Activated naive CD4-positive, alpha-beta T cell treated with anti-CD3 and anti-CD28 coated beads, Interleukin-2, amount 10 ng/mL, durations not matched to agents 7 days and 5 days (primary cell): ENCODE measurements around the gene SPAG17.

Experiments
- CTCF ChIA-PET: fragments of 350-600 bp; sonication (Branson Sonifier 250); formaldehyde crosslinking; loops from one replicate; lab custom pipeline; 2021; ENCODE audit warnings: antibody characterized with exemption; lab: Charles Lee
- DNase-seq: peaks from one replicate; pipeline ENCODE4 v3.0.0-alpha.2; 2020
- H3K27ac Mint-ChIP-seq: one replicate; pipeline ENCODE4 v1.8.0; 2021; ENCODE audit warnings: mild to moderate bottlenecking, moderate library complexity, mixed read lengths
- H3K27me3 Mint-ChIP-seq: one replicate; pipeline ENCODE4 v1.8.0; 2021; ENCODE audit warnings: mild to moderate bottlenecking, mixed read lengths
- H3K36me3 Mint-ChIP-seq: one replicate; pipeline ENCODE4 v1.8.0; 2021; ENCODE audit warnings: mixed read lengths
- H3K4me1 Mint-ChIP-seq: one replicate; pipeline ENCODE4 v1.8.0; 2021; ENCODE audit warnings: mixed read lengths
- H3K4me3 Mint-ChIP-seq: one replicate; pipeline ENCODE4 v1.8.0; 2021; ENCODE audit warnings: mild to moderate bottlenecking, moderate library complexity, mixed read lengths
- H3K9me3 Mint-ChIP-seq: one replicate; pipeline ENCODE4 v1.8.0; 2021; ENCODE audit warnings: mixed read lengths

SPAG17 gene

DNA sequence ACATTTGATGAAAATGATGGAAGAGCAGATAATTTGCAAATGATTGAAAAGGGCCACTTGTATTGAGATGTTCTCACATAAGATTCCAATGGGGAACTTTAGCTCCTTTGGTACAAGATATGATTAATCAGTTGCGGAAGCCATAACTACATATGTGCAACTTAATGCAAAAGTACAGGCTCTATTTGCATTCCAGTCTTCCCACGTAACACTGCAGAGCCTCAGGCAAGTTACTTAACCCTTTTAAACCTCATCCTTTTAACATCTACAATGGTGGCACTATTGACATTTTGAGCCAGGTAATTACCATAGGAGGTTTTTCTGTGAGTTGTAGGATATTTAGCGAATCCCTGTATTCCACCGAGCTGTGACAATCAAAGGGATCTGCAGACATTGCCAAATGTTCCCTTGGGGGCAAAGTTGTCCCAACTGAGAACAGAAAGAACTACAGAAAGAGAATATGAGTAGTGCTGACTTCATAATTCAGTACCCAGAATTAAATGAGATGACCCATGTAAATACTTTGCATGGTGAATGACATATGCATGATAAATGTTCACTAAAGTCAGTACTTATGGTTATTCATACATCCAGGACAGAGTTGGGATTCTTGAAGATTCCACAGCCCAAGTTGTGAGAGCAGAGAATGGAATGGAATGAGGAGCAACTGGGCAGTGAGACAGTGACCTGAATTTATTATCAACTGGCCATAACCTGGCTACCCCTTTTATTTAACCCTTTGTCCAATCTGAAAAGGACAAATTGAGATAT, 62.6 kb downstream of the SPAG17 start:
- CTCF ChIA-PET, result no interaction called here
- Mint-ChIP-seq H3K9me3 (no peaks in the 10 kb centered on the region), H3K27me3 (no peaks in the 10 kb centered on the region), H3K4me3 (no peak overlapping the region), H3K36me3 (no peaks in the 10 kb centered on the region), H3K4me1 (no peaks in the 10 kb centered on the region), H3K27ac (no peak overlapping the region)
- DNase-seq, result no peak

DNA sequence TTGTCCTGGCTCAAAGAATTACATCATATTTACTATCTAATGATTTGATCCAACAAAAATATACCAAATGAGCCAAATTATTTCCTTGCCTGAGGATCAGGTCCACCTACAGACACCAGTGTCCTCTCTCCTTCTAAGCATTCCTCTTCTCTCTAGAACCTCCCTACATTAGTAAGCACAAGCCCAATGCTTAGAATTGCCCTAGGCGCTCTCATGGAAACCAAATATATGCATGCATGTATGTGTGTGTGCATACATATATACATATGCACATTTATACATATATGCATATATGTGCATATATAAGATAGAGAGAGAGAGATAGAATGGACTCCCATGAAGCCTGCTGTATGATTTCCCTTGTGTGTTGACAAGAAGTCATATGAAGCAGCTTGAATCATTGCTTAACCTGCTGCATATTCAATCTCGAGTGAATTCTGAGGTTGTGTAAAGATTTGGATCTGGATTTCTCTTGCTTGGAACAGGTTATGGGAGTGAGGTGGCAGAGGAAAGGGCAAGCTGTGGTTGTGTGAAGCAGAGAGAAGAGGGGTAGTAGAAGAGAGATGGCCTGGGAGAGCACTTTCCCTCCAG, 66.1 kb downstream of the SPAG17 start:
- CTCF ChIA-PET, result no interaction called here
- no peaks in the 10 kb centered on the region for H3K27me3 Mint-ChIP-seq
- no peak overlapping the region for H3K27ac Mint-ChIP-seq
- H3K4me1 Mint-ChIP-seq, result no peaks in the 10 kb centered on the region
- H3K9me3 Mint-ChIP-seq, result no peaks in the 10 kb centered on the region
- no peak for DNase-seq
- no peak overlapping the region for H3K4me3 Mint-ChIP-seq
- no peaks in the 10 kb centered on the region for H3K36me3 Mint-ChIP-seq

GRCh38 chr1:118118469-118118868, 66.6 kb downstream of the SPAG17 start:
- Mint-ChIP-seq H3K27me3 (no peaks in the 10 kb centered on the region), H3K27ac (no peak overlapping the region), H3K4me3 (no peak overlapping the region), H3K9me3 (no peaks in the 10 kb centered on the region), H3K36me3 (no peaks in the 10 kb centered on the region), H3K4me1 (no peaks in the 10 kb centered on the region)
- CTCF ChIA-PET, result no interaction called here
- no peak for DNase-seq

GRCh38 chr1:118117521-118117920, 67.5 kb downstream of the SPAG17 start:
- no peak for DNase-seq
- H3K27me3 Mint-ChIP-seq, result no peaks in the 10 kb centered on the region
- H3K4me3 Mint-ChIP-seq, result no peak overlapping the region
- no peak overlapping the region for H3K27ac Mint-ChIP-seq
- no peaks in the 10 kb centered on the region for H3K36me3 Mint-ChIP-seq
- H3K4me1 Mint-ChIP-seq, result no peaks in the 10 kb centered on the region
- CTCF ChIA-PET, result no interaction called here
- H3K9me3 Mint-ChIP-seq, result no peaks in the 10 kb centered on the region

GRCh38 chr1:118116909-118117308, 68.1 kb downstream of the SPAG17 start:
- H3K27ac Mint-ChIP-seq, result no peak overlapping the region
- no peak overlapping the region for H3K4me3 Mint-ChIP-seq
- no peaks in the 10 kb centered on the region for H3K27me3 Mint-ChIP-seq
- no peak for DNase-seq
- no peaks in the 10 kb centered on the region for H3K9me3 Mint-ChIP-seq
- CTCF ChIA-PET, result no interaction called here
- H3K36me3 Mint-ChIP-seq, result no peaks in the 10 kb centered on the region
- no peaks in the 10 kb centered on the region for H3K4me1 Mint-ChIP-seq

DNA sequence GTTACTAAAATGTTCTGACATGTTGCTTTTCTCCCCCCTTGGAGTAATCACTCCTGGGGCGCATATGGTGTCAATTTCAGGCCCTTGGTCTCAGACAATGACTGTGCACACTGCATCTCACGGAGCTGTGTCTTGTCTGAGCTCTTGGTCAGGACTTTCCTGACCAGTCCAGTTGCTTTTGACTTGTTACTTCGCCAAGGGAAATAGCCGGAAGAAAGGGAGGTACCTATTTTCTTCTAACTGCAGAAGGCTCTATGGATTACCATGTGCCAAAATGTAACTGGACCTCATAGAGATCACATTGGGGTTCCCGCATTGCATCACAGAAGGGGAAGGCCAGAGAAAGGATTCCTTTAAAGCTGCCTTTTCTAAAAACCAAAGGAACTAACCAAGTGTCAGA, 68.6 kb downstream of the SPAG17 start:
- DNase-seq, result no peak
- H3K9me3 Mint-ChIP-seq, result no peaks in the 10 kb centered on the region
- CTCF ChIA-PET, result no interaction called here
- H3K36me3 Mint-ChIP-seq, result no peaks in the 10 kb centered on the region
- H3K27me3 Mint-ChIP-seq, result no peaks in the 10 kb centered on the region
- no peak overlapping the region for H3K27ac Mint-ChIP-seq
- H3K4me3 Mint-ChIP-seq, result no peak overlapping the region
- no peaks in the 10 kb centered on the region for H3K4me1 Mint-ChIP-seq

DNA sequence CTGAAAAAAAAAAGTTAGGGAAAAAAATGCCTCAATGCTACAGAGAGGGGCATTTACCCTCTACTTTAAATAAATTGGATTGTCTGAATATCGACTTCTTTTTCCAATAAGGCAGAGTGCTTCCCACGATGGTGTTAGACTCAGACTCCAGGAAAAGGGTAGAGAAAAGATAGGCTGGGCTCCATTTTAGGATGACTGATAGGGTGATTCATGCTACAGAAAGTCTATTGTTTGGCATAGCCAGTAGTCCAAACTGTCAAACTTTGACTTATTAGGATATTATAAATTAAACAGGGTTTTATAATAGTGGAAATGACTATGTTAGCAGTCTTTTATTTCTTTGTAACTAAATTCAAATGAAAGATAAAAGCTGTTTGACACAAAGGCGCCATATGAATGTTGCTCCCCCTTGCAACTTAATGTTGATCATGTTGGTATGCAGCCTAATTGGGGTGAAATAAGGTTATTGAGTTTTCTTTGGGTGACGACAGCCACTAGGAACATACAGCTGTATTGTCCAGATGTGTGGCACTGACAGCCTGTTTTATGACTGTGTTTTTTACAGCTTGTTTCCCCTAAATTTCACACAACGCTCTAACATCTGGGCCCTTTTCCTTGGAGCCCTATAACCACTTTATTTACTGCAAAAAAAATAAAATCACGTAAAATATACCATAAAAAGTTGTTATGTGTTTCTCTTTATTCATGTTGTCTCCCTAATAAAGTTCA, 69.3 kb downstream of the SPAG17 start:
- Mint-ChIP-seq H3K9me3 (no peaks in the 10 kb centered on the region), H3K4me1 (no peaks in the 10 kb centered on the region), H3K36me3 (no peaks in the 10 kb centered on the region), H3K27me3 (no peaks in the 10 kb centered on the region), H3K4me3 (no peak overlapping the region), H3K27ac (no peak overlapping the region)
- DNase-seq, result no peak
- CTCF ChIA-PET, result no interaction called here

- H3K4me3 Mint-ChIP-seq, result no peak overlapping the region
- no peak for DNase-seq
- H3K36me3 Mint-ChIP-seq, result no peaks in the 10 kb centered on the region
- CTCF ChIA-PET, result no interaction called here
- H3K27me3 Mint-ChIP-seq, result no peaks in the 10 kb centered on the region
- no peaks in the 10 kb centered on the region for H3K4me1 Mint-ChIP-seq
- no peaks in the 10 kb centered on the region for H3K9me3 Mint-ChIP-seq
- H3K27ac Mint-ChIP-seq, result no peak overlapping the region
Observed at GRCh38 chr1:118113261-118113660, 71.8 kb downstream of the SPAG17 start.

- no peak overlapping the region for H3K4me3 Mint-ChIP-seq
- no peaks in the 10 kb centered on the region for H3K9me3 Mint-ChIP-seq
- DNase-seq, result no peak
- CTCF ChIA-PET, result no interaction called here
- H3K27me3 Mint-ChIP-seq, result no peaks in the 10 kb centered on the region
- no peaks in the 10 kb centered on the region for H3K4me1 Mint-ChIP-seq
- H3K27ac Mint-ChIP-seq, result no peak overlapping the region
- H3K36me3 Mint-ChIP-seq, result no peaks in the 10 kb centered on the region
Observed at GRCh38 chr1:118110580-118110979, 74.4 kb downstream of the SPAG17 start.

DNA sequence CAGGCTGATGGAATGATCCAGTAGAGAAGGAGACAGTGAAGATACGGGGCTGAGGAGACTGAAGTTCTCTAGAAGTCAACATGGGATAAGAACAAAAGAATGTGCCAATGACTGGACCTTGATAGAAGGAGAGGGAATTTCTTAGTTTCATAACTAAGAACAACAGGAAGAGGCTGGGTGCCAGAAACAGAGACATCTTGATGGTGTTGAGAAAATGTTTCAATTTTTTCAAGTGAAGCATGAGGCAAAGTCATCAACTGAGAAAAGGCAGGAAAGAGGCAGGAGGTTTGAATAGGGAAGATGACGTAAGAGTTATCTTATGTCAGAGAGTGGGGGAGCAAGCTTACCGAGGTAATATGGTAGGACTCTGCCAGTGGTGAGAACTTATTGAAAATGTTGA, 80.1 kb downstream of the SPAG17 start:
- H3K27ac Mint-ChIP-seq, result no peak overlapping the region
- H3K4me1 Mint-ChIP-seq, result no peaks in the 10 kb centered on the region
- no peaks in the 10 kb centered on the region for H3K27me3 Mint-ChIP-seq
- no peaks in the 10 kb centered on the region for H3K9me3 Mint-ChIP-seq
- no peaks in the 10 kb centered on the region for H3K36me3 Mint-ChIP-seq
- no peak overlapping the region for H3K4me3 Mint-ChIP-seq
- no peak for DNase-seq
- CTCF ChIA-PET, result no interaction called here

DNA sequence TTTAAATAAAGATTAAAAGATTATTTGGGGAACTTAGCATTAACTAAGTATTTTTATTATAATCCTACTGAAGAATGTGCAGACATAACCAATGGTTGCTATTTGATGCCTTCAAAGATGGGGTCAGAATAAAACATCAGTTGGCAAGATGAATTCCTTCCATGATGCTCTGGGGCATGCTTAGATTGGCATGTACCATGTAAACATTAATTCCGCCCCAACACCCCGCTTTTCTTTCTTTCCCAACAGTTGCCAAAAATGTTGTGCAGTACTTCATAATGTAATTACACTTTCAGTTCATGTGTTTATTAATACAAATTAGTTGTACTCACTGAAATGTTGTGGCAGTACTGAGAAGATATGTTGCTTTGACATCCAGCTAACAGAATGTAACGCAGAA, 82.6 kb downstream of the SPAG17 start:
- Mint-ChIP-seq H3K36me3 (no peaks in the 10 kb centered on the region), H3K9me3 (no peaks in the 10 kb centered on the region), H3K4me3 (no peak overlapping the region), H3K27me3 (no peaks in the 10 kb centered on the region), H3K4me1 (no peaks in the 10 kb centered on the region), H3K27ac (no peak overlapping the region)
- DNase-seq, result no peak
- CTCF ChIA-PET, result no interaction called here

- DNase-seq, result no peak
Observed at GRCh38 chr1:118101999-118102398, 83.0 kb downstream of the SPAG17 start.

GRCh38 chr1:118101515-118101844, 83.5 kb downstream of the SPAG17 start:
- Mint-ChIP-seq H3K4me1 (no peaks in the 10 kb centered on the region), H3K36me3 (no peaks in the 10 kb centered on the region), H3K9me3 (no peaks in the 10 kb centered on the region), H3K27ac (no peak overlapping the region), H3K4me3 (no peak overlapping the region), H3K27me3 (no peaks in the 10 kb centered on the region)
- CTCF ChIA-PET, result no interaction called here
- DNase-seq, result no peak

More at GRCh38 chr1:118101999-118102398, 83.0 kb downstream of the SPAG17 start:
- Mint-ChIP-seq H3K36me3 (no peaks in the 10 kb centered on the region), H3K27me3 (no peaks in the 10 kb centered on the region), H3K4me3 (no peak overlapping the region), H3K4me1 (no peaks in the 10 kb centered on the region), H3K27ac (no peak overlapping the region), H3K9me3 (no peaks in the 10 kb centered on the region)
- CTCF ChIA-PET, result no interaction called here

GRCh38 chr1:118100686-118101514, 84.1 kb downstream of the SPAG17 start:
- CTCF ChIA-PET, result no interaction called here
- H3K4me3 Mint-ChIP-seq, result no peak overlapping the region
- no peaks in the 10 kb centered on the region for H3K27me3 Mint-ChIP-seq
- H3K36me3 Mint-ChIP-seq, result no peaks in the 10 kb centered on the region
- H3K4me1 Mint-ChIP-seq, result no peaks in the 10 kb centered on the region
- no peaks in the 10 kb centered on the region for H3K9me3 Mint-ChIP-seq
- no peak for DNase-seq
- no peak overlapping the region for H3K27ac Mint-ChIP-seq
